Measurements from ENCODE around the gene TSG101. TPM values are rescaled to one million over a fixed set of nuclear protein-coding genes. Genes with fewer than 3 reads are reported as not detected.

TSG101 gene
- total and polyA plus RNA-seq, 2 experiments from 2014 or later = 78.6 to 105 TPM

- Histone ChIP-seq H3K4me2 (no peak overlapping the region), H2AFZ (no peak overlapping the region), H3K9me3 (ENCODE audit: low read depth) (no peaks in the 10 kb centered on the region), H4K20me1 (ENCODE audit: insufficient read depth, poor library complexity, severe bottlenecking) (no peaks in the 10 kb centered on the region), H3K27ac (no peak overlapping the region), H3K4me1 (ENCODE audit: insufficient read depth) (no peaks in the 10 kb centered on the region), H3K79me2 (no peaks in the 10 kb centered on the region), H3K9me2 (replicated peaks; ENCODE audit: insufficient read depth) (no peaks in the 10 kb centered on the region), H3K27me3 (no peaks in the 10 kb centered on the region), H3K36me3 (replicated peaks; ENCODE audit: insufficient read depth, low read depth) (peaks cover 11% of the 10 kb centered on the region), H3K4me3 (no peak overlapping the region)
- TF ChIP-seq CTCF (IDR thresholded peaks at IDR 0.05; ENCODE audit: poor library complexity) = no peak
- no peak for TF ChIP-seq EZH2phosphoT487 (IDR thresholded peaks at IDR 0.05; ENCODE audit: low read depth, severe bottlenecking, unreplicated experiment)
- no peak for TF ChIP-seq EZH2 (IDR thresholded peaks at IDR 0.05; ENCODE audit: borderline replicate concordance)
- no peak for DNase-seq (ENCODE audit: low spot score)
- 100% methylated on average over 1 of the region's 1 CpG for WGBS (ENCODE audit: low lambda C conversion rate, missing lambda C conversion rate)
Observed at GRCh38 chr11:18501629-18502028, 25.1 kb downstream of the TSG101 start.

GRCh38 chr11:18498039-18498438, 28.7 kb downstream of the TSG101 start:
- Histone ChIP-seq H3K4me3 (no peak overlapping the region), H2AFZ (no peak overlapping the region), H3K27ac (no peak overlapping the region), H3K27me3 (no peaks in the 10 kb centered on the region), H4K20me1 (ENCODE audit: insufficient read depth, poor library complexity, severe bottlenecking) (no peaks in the 10 kb centered on the region), H3K79me2 (no peaks in the 10 kb centered on the region), H3K9me3 (ENCODE audit: low read depth) (no peaks in the 10 kb centered on the region), H3K9me2 (replicated peaks; ENCODE audit: insufficient read depth) (no peaks in the 10 kb centered on the region), H3K4me2 (no peak overlapping the region), H3K36me3 (replicated peaks; ENCODE audit: insufficient read depth, low read depth) (peaks cover 11% of the 10 kb centered on the region), H3K4me1 (ENCODE audit: insufficient read depth) (no peaks in the 10 kb centered on the region)
- WGBS (ENCODE audit: low lambda C conversion rate, missing lambda C conversion rate) = 93% methylated on average over 1 of the region's 1 CpG
- TF ChIP-seq EZH2 (IDR thresholded peaks at IDR 0.05; ENCODE audit: borderline replicate concordance) = no peak
- TF ChIP-seq EZH2phosphoT487 (IDR thresholded peaks at IDR 0.05; ENCODE audit: low read depth, severe bottlenecking, unreplicated experiment) = no peak
- no peak for TF ChIP-seq CTCF (IDR thresholded peaks at IDR 0.05; ENCODE audit: poor library complexity)
- no peak for DNase-seq (ENCODE audit: low spot score)

- H3K9me3 ChIP-seq (ENCODE audit: low read depth) = no peaks in the 10 kb centered on the region
- no peak overlapping the region for H3K4me2 ChIP-seq
- no peak overlapping the region for H2AFZ ChIP-seq
- H3K4me3 ChIP-seq = no peak overlapping the region
- no peak for DNase-seq (ENCODE audit: low spot score)
- H3K27ac ChIP-seq = no peak overlapping the region
- no peaks in the 10 kb centered on the region for H3K27me3 ChIP-seq
- no peaks in the 10 kb centered on the region for H3K9me2 ChIP-seq (replicated peaks; ENCODE audit: insufficient read depth)
- TF ChIP-seq EZH2phosphoT487 (IDR thresholded peaks at IDR 0.05; ENCODE audit: low read depth, severe bottlenecking, unreplicated experiment) = no peak
- TF ChIP-seq EZH2 (IDR thresholded peaks at IDR 0.05; ENCODE audit: borderline replicate concordance) = no peak
- TF ChIP-seq CTCF (IDR thresholded peaks at IDR 0.05; ENCODE audit: poor library complexity) = no peak
- H3K36me3 ChIP-seq (replicated peaks; ENCODE audit: insufficient read depth, low read depth) = no peaks in the 10 kb centered on the region
- no peaks in the 10 kb centered on the region for H3K79me2 ChIP-seq
- 88% methylated on average over 4 of the region's 4 CpGs for WGBS (ENCODE audit: low lambda C conversion rate, missing lambda C conversion rate)
- no peaks in the 10 kb centered on the region for H4K20me1 ChIP-seq (ENCODE audit: insufficient read depth, poor library complexity, severe bottlenecking)
- peaks cover 12% of the 10 kb centered on the region for H3K4me1 ChIP-seq (ENCODE audit: insufficient read depth)
Observed at GRCh38 chr11:18495703-18496102, 31.0 kb downstream of the TSG101 start.

- H3K9me2 ChIP-seq (replicated peaks; ENCODE audit: insufficient read depth) = no peaks in the 10 kb centered on the region
- H3K27ac ChIP-seq = no peak overlapping the region
- H3K36me3 ChIP-seq (replicated peaks; ENCODE audit: insufficient read depth, low read depth) = no peaks in the 10 kb centered on the region
- DNase-seq (ENCODE audit: low spot score) = no peak
- H4K20me1 ChIP-seq (ENCODE audit: insufficient read depth, poor library complexity, severe bottlenecking) = no peaks in the 10 kb centered on the region
- no peak overlapping the region for H3K4me3 ChIP-seq
- no peaks in the 10 kb centered on the region for H3K79me2 ChIP-seq
- no peak overlapping the region for H3K4me2 ChIP-seq
- H3K4me1 ChIP-seq (ENCODE audit: insufficient read depth) = peaks cover 16% of the 10 kb centered on the region
- no peaks in the 10 kb centered on the region for H3K27me3 ChIP-seq
- no peak for TF ChIP-seq EZH2phosphoT487 (IDR thresholded peaks at IDR 0.05; ENCODE audit: low read depth, severe bottlenecking, unreplicated experiment)
- H2AFZ ChIP-seq = no peak overlapping the region
- no peaks in the 10 kb centered on the region for H3K9me3 ChIP-seq (ENCODE audit: low read depth)
Observed at GRCh38 chr11:18495271-18495670, 31.5 kb downstream of the TSG101 start.
